H9 (cell line): Measurements from ENCODE around the gene FBXL16. TPM values are rescaled to one million over a fixed set of nuclear protein-coding genes. Genes with fewer than 3 reads are reported as not detected.

ENCODE experiments used
- DNase-seq: peaks from one replicate; pipeline ENCODE4 v3.0.0-alpha.2; 2017
- H2AFZ ChIP-seq: one replicate; pipeline ENCODE4 v1.6.1; 2013; ENCODE audit warnings: mild to moderate bottlenecking, low read length, control low read depth, moderate library complexity
- H2AK5ac ChIP-seq: 2 replicates; pipeline ENCODE4 v1.6.1; 2013; ENCODE audit warnings: low read length, control low read depth, mixed read lengths; ENCODE audit not compliant: insufficient read length
- H2BK120ac ChIP-seq: one replicate; pipeline ENCODE4 v1.6.1; 2013; ENCODE audit warnings: low read depth, mild to moderate bottlenecking, low read length, control low read depth, inconsistent platforms; ENCODE audit not compliant: poor library complexity, severe bottlenecking
- H2BK12ac ChIP-seq: 2 replicates; pipeline ENCODE4 v1.6.1; 2013; ENCODE audit warnings: low read length, control low read depth, mixed read lengths, low read depth; ENCODE audit not compliant: insufficient read length
- H2BK15ac ChIP-seq: 2 replicates; pipeline ENCODE4 v1.6.1; 2013; ENCODE audit warnings: low read depth, low read length, control low read depth
- H2BK20ac ChIP-seq: one replicate; pipeline ENCODE4 v1.6.1; 2013; ENCODE audit warnings: low read depth, mild to moderate bottlenecking, low read length, control low read depth, inconsistent platforms; ENCODE audit not compliant: poor library complexity, severe bottlenecking
- H2BK5ac ChIP-seq: 2 replicates; pipeline ENCODE4 v1.6.1; 2013; ENCODE audit warnings: low read length, control low read depth, mixed read lengths; ENCODE audit not compliant: insufficient read length
- H3K14ac ChIP-seq: 2 replicates; pipeline ENCODE4 v1.6.1; 2013; ENCODE audit warnings: low read length, control low read depth; ENCODE audit not compliant: insufficient read depth
- H3K18ac ChIP-seq: 2 replicates; pipeline ENCODE4 v1.6.1; 2013; ENCODE audit warnings: low read depth, mild to moderate bottlenecking, mixed read lengths, low read length, control low read depth; ENCODE audit not compliant: insufficient read length
- H3K23ac ChIP-seq: 2 replicates; pipeline ENCODE4 v1.6.1; 2013; ENCODE audit warnings: low read length, control low read depth, mixed read lengths, low read depth; ENCODE audit not compliant: insufficient read length
- H3K23me2 ChIP-seq: 2 replicates; pipeline ENCODE4 v1.6.1; 2013; ENCODE audit warnings: low read depth, mild to moderate bottlenecking, mixed read lengths, low read length, control low read depth; ENCODE audit not compliant: insufficient read length, poor library complexity, severe bottlenecking
- H3K27ac ChIP-seq: 2 replicates; pipeline ENCODE4 v1.5.1; 2013; ENCODE audit warnings: low read length, control low read depth, mixed read lengths, low read depth; ENCODE audit not compliant: insufficient read length
- H3K27me3 ChIP-seq: 2 replicates; pipeline ENCODE4 v1.6.1; 2013; ENCODE audit warnings: low read length, control low read depth, inconsistent platforms; ENCODE audit not compliant: insufficient read depth
- H3K4ac ChIP-seq: 2 replicates; pipeline ENCODE4 v1.6.1; 2013; ENCODE audit warnings: low read depth, mild to moderate bottlenecking, control low read depth, inconsistent platforms, low read length, moderate library complexity
- H3K4me1 ChIP-seq: 2 replicates; pipeline ENCODE4 v1.6.1; 2013; ENCODE audit warnings: low read length, control low read depth, inconsistent platforms; ENCODE audit not compliant: insufficient read depth
- H3K4me2 ChIP-seq: 2 replicates; pipeline ENCODE4 v1.6.1; 2013; ENCODE audit warnings: low read length, control low read depth, mixed read lengths; ENCODE audit not compliant: insufficient read length, insufficient read depth
- H3K56ac ChIP-seq: 2 replicates; pipeline ENCODE4 v1.6.1; 2013; ENCODE audit warnings: low read depth, mild to moderate bottlenecking, mixed read lengths, low read length, control low read depth; ENCODE audit not compliant: insufficient read length
- H3K79me1 ChIP-seq: 2 replicates; pipeline ENCODE4 v1.6.1; 2013; ENCODE audit warnings: low read depth, mild to moderate bottlenecking, moderate library complexity, low read length, control low read depth, inconsistent platforms; ENCODE audit not compliant: insufficient read depth, poor library complexity, severe bottlenecking
- H3K79me2 ChIP-seq: 2 replicates; pipeline ENCODE4 v1.6.1; 2013; ENCODE audit warnings: low read length, control low read depth, inconsistent platforms; ENCODE audit not compliant: insufficient read depth
- H3K9ac ChIP-seq: 2 replicates; pipeline ENCODE4 v1.6.1; 2013; ENCODE audit warnings: low read length, control low read depth, mixed read lengths; ENCODE audit not compliant: insufficient read length; ENCODE audit errors: extremely low read depth
- H3K9me3 ChIP-seq: one replicate; pipeline ENCODE4 v1.6.1; 2013; ENCODE audit warnings: low read depth, low read length, inconsistent platforms; ENCODE audit not compliant: control insufficient read depth
- H3T11ph ChIP-seq: one replicate; pipeline ENCODE4 v1.6.1; 2013; ENCODE audit warnings: mild to moderate bottlenecking, low read length, control low read depth, inconsistent platforms
- H4K20me1 ChIP-seq: one replicate; pipeline ENCODE4 v1.6.1; 2013; ENCODE audit not compliant: control insufficient read depth, insufficient read length, insufficient read depth
- H4K5ac ChIP-seq: 2 replicates; pipeline ENCODE4 v1.6.1; 2013; ENCODE audit warnings: low read depth, mild to moderate bottlenecking, mixed read lengths, low read length, control low read depth; ENCODE audit not compliant: insufficient read length
- H4K8ac ChIP-seq: replicated peaks from 2 replicates; pipeline ENCODE4 v1.6.1; 2013; ENCODE audit warnings: low read length, control low read depth, mixed read lengths, low read depth; ENCODE audit not compliant: insufficient read length
- H4K91ac ChIP-seq: 2 replicates; pipeline ENCODE4 v1.6.1; 2013; ENCODE audit warnings: low read depth, mild to moderate bottlenecking, moderate library complexity, mixed read lengths, low read length, control low read depth; ENCODE audit not compliant: insufficient read length
- H3K27ac Mint-ChIP-seq, 3 experiments: 2 replicates in 2 of 3; 3 replicates in 1 of 3; pipeline ENCODE4 v1.8.0; 2020 to 2021; ENCODE audit warnings: mixed read lengths in 3 of 3, mild to moderate bottlenecking in 1 of 3, moderate library complexity in 1 of 3
- H3K27me3 Mint-ChIP-seq: 2 replicates; pipeline ENCODE4 v1.8.0; 2021; ENCODE audit warnings: low read depth, mild to moderate bottlenecking, moderate library complexity, mixed read lengths
- H3K36me3 Mint-ChIP-seq, 3 experiments: 2 replicates in 2 of 3; 3 replicates in 1 of 3; pipeline ENCODE4 v1.8.0; 2020 to 2021; ENCODE audit warnings: low read depth in 3 of 3, mixed read lengths in 3 of 3; ENCODE audit not compliant: insufficient read depth in 1 of 3
- H3K4me1 Mint-ChIP-seq, 2 experiments: 2 replicates each; pipeline ENCODE4 v1.8.0; 2020; ENCODE audit warnings: mixed read lengths in 2 of 2
- H3K4me3 Mint-ChIP-seq, 2 experiments: 2 replicates in 1 of 2; 3 replicates in 1 of 2; pipeline ENCODE4 v1.8.0; 2020 to 2021; ENCODE audit warnings: mild to moderate bottlenecking in 2 of 2, mixed read lengths in 2 of 2, moderate library complexity in 1 of 2
- H3K9me3 Mint-ChIP-seq, 2 experiments: 2 replicates in 1 of 2; 3 replicates in 1 of 2; pipeline ENCODE4 v1.8.0; 2020; ENCODE audit warnings: mild to moderate bottlenecking in 2 of 2, mixed read lengths in 2 of 2, moderate library complexity in 1 of 2
- WGBS: extraction: QIAGEN DNeasy Blood & Tissue Kit; methylation state at CpG from one replicate; pipeline ENCODE4 v1.1.7; 2013; ENCODE audit warnings: missing lambda C conversion rate, low lambda C conversion rate, mixed read lengths; ENCODE audit not compliant: insufficient read length; ENCODE audit errors: extremely low coverage; 5-methylcytosine and 5-hydroxymethylcytosine counted together
- total RNA-seq: library from RNA; stranded (reverse); gene quantifications from 2 replicates; pipeline ENCODE4 v1.2.1, GENCODE V29; 2021
- TF ChIP-seq, protein P1 (sequence below): fragments of 200-600 bp; sonication (generic); conservative IDR thresholded peaks from 3 replicates; pipeline ENCODE4 v1.8.0; 2021; ENCODE audit warnings: antibody characterized with exemption, mild to moderate bottlenecking

Gene FBXL16
- total RNA-seq, 1 experiment from 2014 or later = 9.6 TPM

DNA sequence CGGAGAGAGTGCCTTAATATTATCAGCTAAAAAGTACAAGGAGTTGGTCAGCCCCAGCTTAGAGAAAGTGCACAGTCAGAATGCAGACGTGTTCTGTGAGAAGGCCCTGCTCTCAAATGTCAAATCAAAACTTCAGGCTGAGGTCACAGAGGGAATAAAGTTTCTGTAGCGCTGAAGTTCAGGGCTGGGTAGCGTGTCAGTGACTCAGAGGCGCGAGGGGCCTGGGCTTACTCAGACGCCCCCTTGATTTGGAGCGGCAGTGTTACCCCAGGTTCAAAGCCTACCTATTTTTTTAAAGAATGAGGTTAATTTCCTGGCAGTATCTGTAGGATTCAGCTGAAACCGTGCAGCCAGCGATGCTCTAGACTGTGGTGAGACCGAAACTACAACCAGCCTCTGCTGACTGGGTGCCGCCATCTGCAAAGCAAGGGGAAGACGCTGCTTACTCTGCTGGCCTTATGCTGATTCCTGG, 30.4 kb upstream of the FBXL16 start:
- Histone ChIP-seq H3K4ac (no peak overlapping the region), H4K5ac (no peak overlapping the region), H3K23ac (no peak overlapping the region), H3K18ac (no peak overlapping the region), H2BK120ac (no peak overlapping the region), H2BK5ac (no peak overlapping the region), H3K4me2 (no peak overlapping the region), H3K14ac (no peak overlapping the region), H4K91ac (no peak overlapping the region), H4K8ac (no peak overlapping the region), H3K27me3 (no peaks in the 10 kb centered on the region), H3K9me3 (no peaks in the 10 kb centered on the region), H3K4me1 (peaks cover 2% of the 10 kb centered on the region; the same call in 1 of the 2 replicates), H3K9ac (no peak overlapping the region), H3T11ph (no peak overlapping the region), H3K79me2 (no peaks in the 10 kb centered on the region), H2AK5ac (no peak overlapping the region), H3K23me2 (peaks cover 6% of the 10 kb centered on the region), H2BK12ac (no peak overlapping the region), H2AFZ (no peak overlapping the region), H2BK15ac (no peak overlapping the region), H3K79me1 (no peaks in the 10 kb centered on the region), H3K56ac (no peak overlapping the region), H2BK20ac (no peak overlapping the region), H3K27ac (no peak overlapping the region), H4K20me1 (no peaks in the 10 kb centered on the region)
- TF ChIP-seq, protein P1, sequence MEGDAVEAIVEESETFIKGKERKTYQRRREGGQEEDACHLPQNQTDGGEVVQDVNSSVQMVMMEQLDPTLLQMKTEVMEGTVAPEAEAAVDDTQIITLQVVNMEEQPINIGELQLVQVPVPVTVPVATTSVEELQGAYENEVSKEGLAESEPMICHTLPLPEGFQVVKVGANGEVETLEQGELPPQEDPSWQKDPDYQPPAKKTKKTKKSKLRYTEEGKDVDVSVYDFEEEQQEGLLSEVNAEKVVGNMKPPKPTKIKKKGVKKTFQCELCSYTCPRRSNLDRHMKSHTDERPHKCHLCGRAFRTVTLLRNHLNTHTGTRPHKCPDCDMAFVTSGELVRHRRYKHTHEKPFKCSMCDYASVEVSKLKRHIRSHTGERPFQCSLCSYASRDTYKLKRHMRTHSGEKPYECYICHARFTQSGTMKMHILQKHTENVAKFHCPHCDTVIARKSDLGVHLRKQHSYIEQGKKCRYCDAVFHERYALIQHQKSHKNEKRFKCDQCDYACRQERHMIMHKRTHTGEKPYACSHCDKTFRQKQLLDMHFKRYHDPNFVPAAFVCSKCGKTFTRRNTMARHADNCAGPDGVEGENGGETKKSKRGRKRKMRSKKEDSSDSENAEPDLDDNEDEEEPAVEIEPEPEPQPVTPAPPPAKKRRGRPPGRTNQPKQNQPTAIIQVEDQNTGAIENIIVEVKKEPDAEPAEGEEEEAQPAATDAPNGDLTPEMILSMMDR = no peak
- Mint-ChIP-seq H3K4me1 (peaks cover 9 to 13% of the 10 kb centered on the region in 2 experiments), H3K36me3 (peaks cover 5 to 36% (median 29%) of the 10 kb centered on the region in 3 experiments; a peak in 6 of 7 replicates), H3K27ac (no peak overlapping the region), H3K27me3 (no peaks in the 10 kb centered on the region), H3K9me3 (no peaks in the 10 kb centered on the region), H3K4me3 (no peak overlapping the region)
- no peak for DNase-seq
- WGBS = no CpG with 5 or more reads among the region's 13 CpGs
